ENCODE results near the gene CDV3.
A peak's percentile ranks its signal among the peaks of the same experiment; 100 is the strongest.
"Not testable (repeated sequence)": the region's sequence is repeated elsewhere in the genome, so short reads cannot be mapped to it uniquely, and the experiment has no call there.

Gene CDV3

DNA sequence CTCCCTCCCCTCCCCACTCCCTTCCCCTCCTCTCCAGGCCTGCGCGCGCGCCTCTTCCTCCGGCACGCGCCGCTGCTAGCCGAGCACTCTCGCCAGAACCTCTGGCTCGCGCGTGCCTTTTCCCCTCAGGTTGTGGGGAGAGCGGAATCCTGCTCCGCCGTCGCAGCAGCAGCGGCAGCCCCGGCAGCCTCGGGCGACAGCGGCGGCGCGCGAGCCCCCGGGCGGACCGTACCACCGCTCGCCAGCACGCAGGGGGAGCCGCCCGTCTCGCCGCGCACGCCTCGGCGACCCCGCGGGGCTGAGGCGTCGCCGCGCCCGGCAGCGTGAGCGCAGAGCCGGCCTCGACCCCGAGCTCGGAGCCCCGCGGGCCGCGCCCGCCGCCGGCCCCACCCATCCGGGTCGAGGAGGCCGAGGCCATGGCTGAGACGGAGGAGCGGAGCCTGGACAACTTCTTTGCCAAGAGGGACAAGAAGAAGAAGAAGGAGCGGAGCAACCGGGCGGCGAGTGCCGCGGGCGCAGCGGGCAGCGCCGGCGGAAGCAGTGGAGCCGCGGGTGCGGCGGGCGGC lies at the start of gene CDV3:
Gene CDV3 (plus strand): TSS at position 58 of the 566 bp plus-strand sequence. CDS start 359 bp downstream, at position 417.
- H3K4me3 ChIP-seq (replicated peaks; ENCODE audit: low read depth, low read length): peak within 1 kb of the TSS; percentile 63
- TF ChIP-seq CTCF (IDR thresholded peaks at IDR 0.05; ENCODE audit: insufficient read depth, low read length, poor library complexity, severe bottlenecking): no peak
- H3K27me3 ChIP-seq (replicated peaks; ENCODE audit: control insufficient read depth, insufficient read depth, low read length): no peaks in the 10 kb centered on the region
- H3K36me3 ChIP-seq (ENCODE audit: control insufficient read depth, insufficient read depth, low read length): peaks cover 14% of the 10 kb centered on the region
- no peak for DNase-seq (ENCODE audit: extremely low read depth, insufficient read length)

GRCh38 chr3:133523758-133524157 lies 49.7 kb upstream of the CDV3 start:
- not testable (repeated sequence) for H3K36me3 ChIP-seq (ENCODE audit: control insufficient read depth, insufficient read depth, low read length); H3K27me3 ChIP-seq (replicated peaks; ENCODE audit: control insufficient read depth, insufficient read depth, low read length); H3K4me3 ChIP-seq (replicated peaks; ENCODE audit: low read depth, low read length); DNase-seq (ENCODE audit: extremely low read depth, insufficient read length)

GRCh38 chr3:133525435-133525834 lies 48.1 kb upstream of the CDV3 start:
- H3K36me3 ChIP-seq (ENCODE audit: control insufficient read depth, insufficient read depth, low read length): no peaks in the 10 kb centered on the region
- no peak overlapping the region for H3K4me3 ChIP-seq (replicated peaks; ENCODE audit: low read depth, low read length)
- no peak for TF ChIP-seq CTCF (IDR thresholded peaks at IDR 0.05; ENCODE audit: insufficient read depth, low read length, poor library complexity, severe bottlenecking)
- H3K27me3 ChIP-seq (replicated peaks; ENCODE audit: control insufficient read depth, insufficient read depth, low read length): no peaks in the 10 kb centered on the region
- no peak for DNase-seq (ENCODE audit: extremely low read depth, insufficient read length)

GRCh38 chr3:133527081-133527715 lies 46.3 kb upstream of the CDV3 start:
- Histone ChIP-seq H3K4me3 (replicated peaks; ENCODE audit: low read depth, low read length) (no peak overlapping the region), H3K36me3 (ENCODE audit: control insufficient read depth, insufficient read depth, low read length) (no peaks in the 10 kb centered on the region), H3K27me3 (replicated peaks; ENCODE audit: control insufficient read depth, insufficient read depth, low read length) (no peaks in the 10 kb centered on the region)
- no peak for DNase-seq (ENCODE audit: extremely low read depth, insufficient read length)
- no peak for TF ChIP-seq CTCF (IDR thresholded peaks at IDR 0.05; ENCODE audit: insufficient read depth, low read length, poor library complexity, severe bottlenecking)

DNA sequence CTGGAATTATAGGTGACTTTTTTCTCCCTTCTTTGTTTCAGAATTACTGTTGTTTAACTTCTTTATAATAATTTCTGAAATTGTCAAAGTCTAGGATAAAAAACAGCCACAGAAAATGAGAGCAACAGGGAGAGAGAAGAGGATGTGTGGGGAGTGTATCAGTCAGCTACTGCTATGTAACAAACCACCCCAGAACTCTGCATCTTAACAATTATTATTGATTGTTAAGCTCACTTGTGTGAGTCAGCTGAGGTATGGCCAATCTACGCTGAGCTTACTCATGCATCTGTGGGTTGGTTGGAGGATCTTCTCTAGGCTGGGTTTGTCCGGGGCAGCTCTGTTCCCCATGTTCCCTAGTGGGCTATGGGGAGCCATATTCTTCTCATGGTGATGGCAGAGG lies 43.7 kb upstream of the CDV3 start:
- no peak overlapping the region for H3K4me3 ChIP-seq (replicated peaks; ENCODE audit: low read depth, low read length)
- H3K27me3 ChIP-seq (replicated peaks; ENCODE audit: control insufficient read depth, insufficient read depth, low read length): no peaks in the 10 kb centered on the region
- DNase-seq (ENCODE audit: extremely low read depth, insufficient read length): no peak
- no peak for TF ChIP-seq CTCF (IDR thresholded peaks at IDR 0.05; ENCODE audit: insufficient read depth, low read length, poor library complexity, severe bottlenecking)
- no peaks in the 10 kb centered on the region for H3K36me3 ChIP-seq (ENCODE audit: control insufficient read depth, insufficient read depth, low read length)

- H3K4me3 ChIP-seq (replicated peaks; ENCODE audit: low read depth, low read length): no peak overlapping the region
- DNase-seq (ENCODE audit: extremely low read depth, insufficient read length): no peak
- no peak for TF ChIP-seq CTCF (IDR thresholded peaks at IDR 0.05; ENCODE audit: insufficient read depth, low read length, poor library complexity, severe bottlenecking)
- no peaks in the 10 kb centered on the region for H3K27me3 ChIP-seq (replicated peaks; ENCODE audit: control insufficient read depth, insufficient read depth, low read length)
- H3K36me3 ChIP-seq (ENCODE audit: control insufficient read depth, insufficient read depth, low read length): no peaks in the 10 kb centered on the region
Measured at GRCh38 chr3:133531981-133532380, 41.5 kb upstream of the CDV3 start.
